GM19324 (cell line): ENCODE data around the gene C1QTNF3.
"Not testable (repeated sequence)": the region's sequence is repeated elsewhere in the genome, so short reads cannot be mapped to it uniquely, and the experiment has no call there.

Experiments
- ATAC-seq: cut with Tn5 transposase; IDR thresholded peaks from one replicate; pipeline ENCODE4 v1.9.1; 2021; ENCODE audit warnings: mild to moderate bottlenecking, moderate library complexity; ENCODE audit not compliant: unreplicated experiment, low FRiP score

Gene C1QTNF3

GRCh38 chr5:34026089-34026761 lies 16.8 kb downstream of the C1QTNF3 start:
- no peak for ATAC-seq

DNA sequence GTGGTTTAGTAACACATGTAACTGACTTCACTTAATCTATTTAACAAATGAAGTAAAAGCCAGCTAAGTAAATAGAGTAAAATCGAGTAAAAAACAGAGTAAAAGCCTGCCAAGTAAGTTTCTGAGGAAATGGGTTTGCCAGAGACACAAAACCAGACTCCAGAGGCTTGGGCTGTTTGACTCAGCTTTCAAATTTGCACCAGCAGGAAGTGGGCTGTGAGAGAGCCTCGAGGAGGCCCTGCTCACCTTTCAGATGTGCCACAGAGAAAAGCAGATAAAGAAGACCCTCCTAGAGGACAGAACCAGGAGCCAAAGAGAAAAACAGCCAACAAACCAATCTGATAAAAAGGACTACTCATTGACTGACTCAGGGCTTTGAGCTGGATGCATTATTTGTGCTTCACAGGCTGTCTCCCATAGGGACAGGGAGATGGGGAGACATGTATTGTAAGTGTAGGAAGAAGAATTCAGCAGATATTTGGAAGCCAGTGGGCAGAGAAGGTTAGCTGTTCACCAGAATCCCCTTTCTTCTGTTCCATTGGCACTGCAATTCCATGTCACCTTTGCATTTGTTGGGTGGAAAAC lies 20.8 kb downstream of the C1QTNF3 start:
- ATAC-seq: peak; percentile 72

- ATAC-seq: no peak
Measured at GRCh38 chr5:34021334-34021733, 21.7 kb downstream of the C1QTNF3 start.

GRCh38 chr5:34020726-34021125 lies 22.3 kb downstream of the C1QTNF3 start:
- ATAC-seq: no peak

DNA sequence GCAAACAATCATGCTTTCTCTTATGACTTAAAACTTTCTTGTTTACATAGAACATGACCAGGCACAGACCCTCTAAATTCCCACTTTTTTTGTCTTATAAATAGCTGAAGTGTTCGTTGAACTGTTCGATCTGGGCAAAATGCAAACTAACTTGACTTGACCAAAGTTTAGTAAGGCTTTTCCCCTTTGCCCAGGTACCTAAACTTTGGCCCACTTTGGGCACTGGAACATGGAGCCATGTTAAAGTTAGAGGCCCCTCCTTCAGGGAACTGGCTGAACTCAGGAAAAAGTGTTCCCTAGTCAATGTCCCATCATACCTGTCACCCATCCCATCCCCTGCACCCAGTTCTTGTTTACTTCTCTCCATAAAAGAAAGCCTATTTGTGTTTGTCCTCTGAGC lies 25.8 kb downstream of the C1QTNF3 start:
- no peak for ATAC-seq

- ATAC-seq: no peak
Measured at GRCh38 chr5:34016750-34017149, 26.3 kb downstream of the C1QTNF3 start.

DNA sequence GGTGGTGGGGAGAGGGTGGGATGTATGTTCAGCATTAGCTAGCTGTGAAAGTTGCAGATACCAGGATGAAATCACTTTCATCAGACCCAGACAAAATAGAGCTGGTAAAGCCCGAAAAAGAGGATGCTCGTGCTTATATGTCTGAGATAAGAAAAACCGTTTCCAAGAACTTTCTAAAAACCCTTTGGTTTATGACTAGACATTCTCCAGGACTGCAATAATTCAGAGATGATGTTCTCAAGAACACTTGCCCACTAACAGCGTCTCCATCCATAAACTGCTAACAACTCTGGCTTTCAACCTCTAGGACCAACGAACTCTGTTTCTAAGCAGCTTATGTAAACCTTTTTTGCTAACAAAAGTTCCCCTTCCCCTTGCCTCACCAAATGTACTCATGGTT lies 26.8 kb downstream of the C1QTNF3 start:
- ATAC-seq: no peak

- ATAC-seq: no peak
Measured at GRCh38 chr5:34015120-34015822, 27.7 kb downstream of the C1QTNF3 start.

DNA sequence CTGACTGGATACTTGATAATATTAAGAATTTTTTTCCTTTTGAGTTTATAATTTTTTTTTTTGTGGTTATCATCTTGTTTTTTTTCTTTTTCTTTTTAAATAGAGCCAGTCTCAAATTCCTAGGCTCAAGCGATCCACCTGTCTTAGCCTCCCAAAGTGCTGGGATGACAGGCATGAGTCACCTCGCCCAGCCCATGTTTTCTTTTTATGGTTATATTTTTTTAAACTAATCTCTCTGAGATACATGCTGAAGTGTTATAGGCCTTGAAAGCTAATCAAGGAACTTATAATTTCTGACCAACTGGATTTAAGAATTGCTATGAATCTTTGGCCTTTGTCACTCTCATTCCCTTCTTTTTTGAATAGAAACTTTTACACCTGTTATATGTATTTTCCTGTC lies 28.4 kb downstream of the C1QTNF3 start:
- no peak for ATAC-seq

DNA sequence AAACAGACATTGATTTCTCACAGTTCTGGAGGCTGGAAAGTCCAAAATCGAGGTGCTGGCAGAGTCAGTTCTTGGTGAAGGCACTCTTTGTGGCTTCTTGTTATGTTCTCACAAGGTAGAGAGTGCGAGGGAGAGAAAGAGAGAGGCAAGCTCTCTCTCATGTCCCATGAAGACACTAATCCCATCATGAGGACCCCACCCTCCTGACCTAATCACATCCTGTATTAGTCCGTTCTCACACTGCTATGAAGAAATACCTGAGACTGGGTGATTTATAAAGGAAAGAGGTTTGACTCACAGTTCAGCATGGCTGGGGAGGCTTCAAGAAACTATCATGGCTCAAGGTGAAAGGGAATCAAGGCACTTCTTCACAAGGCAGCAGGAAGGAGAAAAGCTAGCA lies 29.5 kb downstream of the C1QTNF3 start:
- no peak for ATAC-seq

GRCh38 chr5:34012791-34013190 lies 30.2 kb downstream of the C1QTNF3 start:
- ATAC-seq: no peak

DNA sequence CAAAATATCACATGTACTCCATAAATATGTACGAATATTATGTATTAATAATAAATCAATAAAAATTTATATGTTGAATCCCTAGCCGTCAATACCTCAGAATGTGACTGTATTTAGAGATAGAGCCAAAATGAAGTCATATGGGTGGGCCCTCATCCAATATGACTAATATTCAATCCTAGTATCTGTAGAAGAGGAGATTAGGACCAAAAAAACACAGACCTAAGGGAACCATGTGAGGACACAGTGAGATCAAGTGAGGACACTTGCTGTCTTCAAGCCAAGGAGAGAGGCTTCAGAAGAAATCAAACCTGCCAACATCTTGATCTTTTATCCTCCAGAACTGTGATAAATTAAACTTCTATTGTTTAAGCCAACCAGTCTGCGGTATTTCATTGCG lies 31.5 kb downstream of the C1QTNF3 start:
- ATAC-seq: no peak

- ATAC-seq: not testable (repeated sequence)
Measured at GRCh38 chr5:34010146-34010545, 32.9 kb downstream of the C1QTNF3 start.

- ATAC-seq: no peak
Measured at GRCh38 chr5:34009610-34010009, 33.4 kb downstream of the C1QTNF3 start.

DNA sequence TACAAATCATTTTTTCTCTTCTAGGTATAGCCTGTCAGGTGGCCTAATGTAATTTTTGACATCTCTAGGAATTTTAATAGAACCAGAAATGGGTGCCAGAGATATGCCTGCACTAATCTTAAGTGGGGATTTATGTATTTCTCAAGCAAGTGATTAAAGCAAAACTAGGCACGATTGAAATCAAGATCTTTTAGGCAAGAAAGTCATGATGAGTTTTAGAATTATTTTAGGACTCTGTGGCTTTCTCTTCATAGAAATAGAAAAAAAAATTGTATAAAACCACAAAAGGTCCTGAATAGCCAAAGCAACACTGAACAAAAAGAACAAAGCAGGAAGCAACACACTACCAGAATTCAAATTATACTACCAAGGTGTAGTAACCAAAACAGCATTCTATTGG lies 34.2 kb downstream of the C1QTNF3 start:
- ATAC-seq: no peak

DNA sequence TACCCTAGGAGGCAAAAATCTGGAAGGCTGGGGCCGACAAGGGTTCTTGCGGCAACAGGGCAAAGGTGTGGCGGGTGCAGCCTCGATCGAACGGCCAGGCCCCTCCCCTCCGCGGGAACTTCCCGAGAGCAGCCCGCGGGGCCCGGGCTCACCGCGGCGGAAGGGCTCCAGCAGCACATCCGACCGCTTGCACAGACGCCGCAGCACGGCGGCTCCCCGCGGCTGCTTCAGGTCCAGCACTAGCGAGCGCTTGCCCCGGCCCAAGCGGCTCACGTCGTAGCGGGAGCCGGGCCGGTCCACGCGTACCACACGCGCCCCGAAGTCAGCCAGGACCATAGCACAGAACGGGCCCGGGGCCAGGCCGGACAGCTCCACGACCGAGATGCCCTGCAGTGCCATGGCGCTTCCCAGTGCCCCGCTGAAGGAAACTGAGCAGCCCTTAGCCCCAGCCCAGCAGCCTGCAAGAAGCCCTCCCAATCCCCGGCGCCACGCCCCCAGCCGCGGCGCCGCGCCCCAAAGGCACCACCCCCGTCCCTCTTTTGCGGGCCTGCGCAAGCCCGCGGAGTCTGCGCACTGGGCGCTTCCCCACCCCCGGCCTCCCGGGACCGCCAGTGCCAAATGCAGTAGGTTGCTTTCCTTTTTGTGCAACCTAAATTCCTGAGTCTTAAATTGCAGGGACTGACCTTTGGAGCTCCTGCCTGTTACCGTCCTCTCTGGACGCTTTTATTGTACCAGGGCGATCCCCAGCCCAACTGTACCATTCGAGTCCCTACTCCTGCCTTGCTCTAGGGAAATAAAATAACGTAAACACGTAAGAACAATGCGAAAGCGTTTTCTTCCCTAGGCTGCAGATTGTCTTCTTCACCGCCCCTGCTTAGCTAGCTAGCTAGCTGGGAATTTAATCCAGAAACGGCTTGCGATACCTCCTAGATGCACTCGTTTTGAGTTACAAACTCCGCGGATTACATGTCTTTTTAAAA lies 35.1 kb downstream of the C1QTNF3 start, which contains the start of gene AMACR:
TSS of gene AMACR (minus strand) at position 430 of the 980 bp plus-strand sequence. CDS start at position 399, 31 bp downstream.
- ATAC-seq: peak; percentile 94

- no peak for ATAC-seq
Measured at GRCh38 chr5:34007201-34007620, 35.8 kb downstream of the C1QTNF3 start.

- ATAC-seq: no peak
Measured at GRCh38 chr5:34005681-34006080, 37.3 kb downstream of the C1QTNF3 start.

- ATAC-seq: no peak
Measured at GRCh38 chr5:34005211-34005610, 37.8 kb downstream of the C1QTNF3 start.

GRCh38 chr5:34003941-34004340 lies 39.1 kb downstream of the C1QTNF3 start:
- no peak for ATAC-seq
